GM11168 (cell line): Measurements from ENCODE around the gene PCDHB14.
"Not testable (repeated sequence)": the region's sequence is repeated elsewhere in the genome, so short reads cannot be mapped to it uniquely, and the experiment has no call there.

Experiments
- in situ Hi-C: fragments of 300-500 bp; cut with MboI; formaldehyde crosslinking; loops from one replicate; pipeline ENCODE4 v1.12.0; 2022; ENCODE audit warnings: low sequenced_read_pairs; ENCODE audit not compliant: unreplicated experiment

PCDHB14 gene

DNA sequence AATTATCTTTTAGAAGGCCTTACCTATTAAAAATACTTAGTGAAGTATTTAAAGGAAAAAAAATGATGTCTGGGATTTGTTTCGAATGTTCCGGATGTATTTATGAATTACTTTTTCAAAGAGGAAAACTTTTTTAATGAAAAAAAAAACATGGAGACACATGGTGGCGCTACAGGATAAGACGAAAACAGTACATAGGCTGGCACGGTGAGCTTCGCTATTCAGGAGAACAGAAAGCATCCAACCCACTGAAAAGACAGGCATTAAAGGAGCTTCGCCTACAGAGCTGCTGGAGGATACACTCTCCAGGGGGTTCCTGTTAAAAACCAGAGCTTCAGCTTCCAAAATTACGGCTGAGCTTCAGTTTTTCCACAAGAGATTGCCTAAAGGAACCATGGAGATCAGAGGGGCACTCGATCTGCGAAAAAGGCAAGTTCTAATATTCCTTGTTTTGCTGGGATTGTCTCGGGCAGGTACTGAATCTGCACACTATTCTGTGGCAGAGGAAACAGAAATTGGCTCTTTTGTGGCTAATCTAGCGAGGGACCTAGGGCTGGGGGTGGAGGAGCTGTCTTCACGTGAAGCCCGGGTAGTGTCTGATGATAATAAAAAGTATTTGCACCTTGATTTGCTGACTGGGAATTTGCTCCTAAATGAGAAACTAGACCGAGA lies at the start of gene PCDHB14:
TSS of gene PCDHB14 (plus strand) at position 232 of the 672 bp plus-strand sequence. CDS start at position 395, 163 bp downstream.
- in situ Hi-C loops, result no loop called here

DNA sequence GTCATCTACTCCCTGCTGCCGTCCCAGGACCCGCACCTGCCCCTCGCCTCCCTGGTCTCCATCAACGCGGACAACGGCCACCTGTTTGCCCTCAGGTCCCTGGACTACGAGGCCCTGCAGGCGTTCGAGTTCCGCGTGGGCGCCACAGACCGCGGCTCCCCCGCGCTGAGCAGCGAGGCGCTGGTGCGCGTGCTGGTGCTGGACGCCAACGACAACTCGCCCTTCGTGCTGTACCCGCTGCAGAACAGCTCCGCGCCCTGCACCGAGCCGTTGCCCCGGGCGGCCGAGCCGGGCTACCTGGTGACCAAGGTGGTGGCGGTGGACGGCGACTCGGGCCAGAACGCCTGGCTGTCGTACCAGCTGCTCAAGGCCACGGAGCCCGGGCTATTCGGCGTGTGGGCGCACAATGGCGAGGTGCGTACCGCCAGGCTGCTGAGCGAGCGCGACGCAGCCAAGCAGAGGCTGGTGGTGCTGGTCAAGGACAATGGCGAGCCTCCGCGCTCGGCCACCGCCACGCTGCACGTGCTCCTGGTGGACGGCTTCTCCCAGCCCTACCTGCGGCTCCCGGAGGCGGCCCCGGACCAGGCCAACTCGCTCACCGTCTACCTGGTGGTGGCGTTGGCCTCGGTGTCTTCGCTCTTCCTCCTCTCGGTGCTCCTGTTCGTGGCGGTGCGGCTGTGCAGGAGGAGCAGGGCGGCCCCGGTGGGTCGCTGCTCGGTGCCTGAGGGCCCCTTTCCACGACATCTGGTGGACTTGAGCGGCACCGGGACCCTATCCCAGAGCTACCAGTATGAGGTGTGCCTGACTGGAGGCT lies 48.6 kb upstream of the PCDHB14 start:
- in situ Hi-C loops, result not testable (repeated sequence)

GRCh38 chr5:141175933-141176332 lies 47.2 kb upstream of the PCDHB14 start:
- in situ Hi-C loops, result no loop called here

DNA sequence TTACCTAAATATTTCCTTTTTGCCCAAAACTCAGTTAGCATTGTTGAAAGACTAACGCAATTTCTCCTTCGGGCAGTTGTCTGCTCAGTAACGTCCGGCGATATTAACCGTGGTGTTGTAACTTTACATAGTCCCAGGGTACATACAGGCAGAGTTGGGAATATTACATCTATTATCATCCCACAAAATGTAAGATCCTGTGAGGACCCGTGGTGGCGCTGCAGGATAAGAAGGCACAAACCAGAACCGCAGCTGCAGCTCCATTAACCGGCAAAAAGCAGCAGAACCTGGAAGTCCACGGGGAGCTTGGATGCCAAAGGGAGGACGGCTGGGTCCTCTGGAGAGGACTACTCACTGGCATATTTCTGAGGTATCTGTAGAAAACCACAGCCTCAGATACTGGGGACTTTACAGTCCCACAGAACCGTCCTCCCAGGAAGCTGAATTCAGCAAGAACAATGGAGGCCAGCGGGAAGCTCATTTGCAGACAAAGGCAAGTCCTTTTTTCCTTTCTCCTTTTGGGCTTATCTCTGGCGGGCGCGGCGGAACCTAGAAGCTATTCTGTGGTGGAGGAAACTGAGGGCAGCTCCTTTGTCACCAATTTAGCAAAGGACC lies 45.5 kb upstream of the PCDHB14 start, which contains the start of gene PCDHB8:
TSS of gene PCDHB8 (plus strand) at position 214 of the 615 bp plus-strand sequence. CDS start at position 459, 245 bp downstream.
- in situ Hi-C loops, result not testable (repeated sequence)

DNA sequence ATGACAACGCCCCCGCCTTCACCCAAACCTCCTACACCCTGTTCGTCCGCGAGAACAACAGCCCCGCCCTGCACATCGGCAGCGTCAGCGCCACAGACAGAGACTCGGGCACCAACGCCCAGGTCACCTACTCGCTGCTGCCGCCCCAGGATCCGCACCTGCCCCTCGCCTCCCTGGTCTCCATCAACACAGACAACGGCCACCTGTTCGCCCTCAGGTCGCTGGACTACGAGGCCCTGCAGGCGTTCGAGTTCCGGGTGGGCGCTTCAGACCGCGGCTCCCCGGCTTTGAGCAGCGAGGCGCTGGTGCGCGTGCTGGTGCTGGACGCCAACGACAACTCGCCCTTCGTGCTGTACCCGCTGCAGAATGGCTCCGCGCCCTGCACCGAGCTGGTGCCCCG lies 43.8 kb upstream of the PCDHB14 start:
- in situ Hi-C loops, result not testable (repeated sequence)

DNA sequence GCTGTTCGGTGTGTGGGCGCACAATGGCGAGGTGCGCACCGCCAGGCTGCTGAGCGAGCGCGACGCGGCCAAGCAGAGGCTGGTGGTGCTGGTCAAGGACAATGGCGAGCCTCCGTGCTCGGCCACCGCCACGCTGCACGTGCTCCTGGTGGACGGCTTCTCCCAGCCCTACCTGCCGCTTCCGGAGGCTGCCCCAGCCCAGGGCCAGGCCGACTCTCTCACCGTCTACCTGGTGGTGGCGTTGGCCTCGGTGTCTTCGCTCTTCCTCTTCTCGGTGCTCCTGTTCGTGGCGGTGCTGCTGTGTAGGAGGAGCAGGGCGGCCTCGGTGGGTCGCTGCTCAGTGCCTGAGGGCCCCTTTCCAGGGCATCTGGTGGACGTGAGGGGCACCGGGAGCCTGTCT lies 43.3 kb upstream of the PCDHB14 start:
- in situ Hi-C loops, result not testable (repeated sequence)

DNA sequence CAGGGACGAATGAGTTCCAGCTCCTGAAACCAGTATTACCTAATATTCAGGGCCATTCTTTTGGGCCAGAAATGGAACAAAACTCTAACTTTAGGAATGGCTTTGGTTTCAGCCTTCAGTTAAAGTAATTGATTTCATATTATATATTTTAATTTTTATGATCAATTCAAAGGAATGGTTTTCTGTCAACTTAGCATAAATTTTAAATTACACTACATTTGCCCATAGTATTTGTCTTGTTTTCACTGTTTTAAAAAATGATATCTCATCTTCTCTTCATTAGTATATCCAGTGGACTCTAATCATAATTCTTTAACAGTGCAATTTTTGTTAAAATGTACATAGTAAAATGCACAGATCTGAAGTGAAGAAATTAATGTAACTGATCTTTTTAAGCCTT lies 42.8 kb upstream of the PCDHB14 start:
- in situ Hi-C loops, result no loop called here

GRCh38 chr5:141182248-141182647 lies 40.9 kb upstream of the PCDHB14 start, which contains the start of gene PCDHB16:
TSS of gene PCDHB16 (plus strand) at chr5:141182387. CDS start at chr5:141182560, 173 bp downstream.
- in situ Hi-C loops, result no loop called here

DNA sequence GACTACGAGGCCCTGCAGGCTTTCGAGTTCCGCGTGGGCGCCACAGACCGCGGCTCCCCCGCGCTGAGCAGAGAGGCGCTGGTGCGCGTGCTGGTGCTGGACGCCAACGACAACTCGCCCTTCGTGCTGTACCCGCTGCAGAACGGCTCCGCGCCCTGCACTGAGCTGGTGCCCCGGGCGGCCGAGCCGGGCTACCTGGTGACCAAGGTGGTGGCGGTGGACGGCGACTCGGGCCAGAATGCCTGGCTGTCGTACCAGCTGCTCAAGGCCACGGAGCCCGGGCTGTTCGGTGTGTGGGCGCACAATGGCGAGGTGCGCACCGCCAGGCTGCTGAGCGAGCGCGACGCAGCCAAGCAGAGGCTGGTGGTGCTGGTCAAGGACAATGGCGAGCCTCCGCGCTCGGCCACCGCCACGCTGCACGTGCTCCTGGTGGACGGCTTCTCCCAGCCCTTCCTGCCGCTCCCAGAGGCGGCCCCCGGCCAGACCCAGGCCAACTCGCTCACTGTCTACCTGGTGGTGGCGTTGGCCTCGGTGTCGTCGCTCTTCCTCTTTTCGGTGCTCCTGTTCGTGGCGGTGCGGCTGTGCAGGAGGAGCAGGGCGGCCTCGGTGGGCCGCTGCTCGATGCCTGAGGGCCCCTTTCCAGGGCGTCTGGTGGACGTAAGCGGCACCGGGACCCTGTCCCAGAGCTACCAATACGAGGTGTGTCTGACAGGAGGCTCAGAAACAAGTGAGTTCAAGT lies 38.9 kb upstream of the PCDHB14 start:
- in situ Hi-C loops, result not testable (repeated sequence)

- in situ Hi-C loops, result no loop called here
Observed at GRCh38 chr5:141186897-141187512, 36.1 kb upstream of the PCDHB14 start, which contains the start of gene PCDHB9. TSS of gene PCDHB9 (plus strand) at chr5:141187161. CDS start at chr5:141187319, 158 bp downstream.

- in situ Hi-C loops, result not testable (repeated sequence)
Observed at GRCh38 chr5:141188682-141189081, 34.5 kb upstream of the PCDHB14 start.

GRCh38 chr5:141189131-141189530 lies 34.0 kb upstream of the PCDHB14 start:
- in situ Hi-C loops, result not testable (repeated sequence)

DNA sequence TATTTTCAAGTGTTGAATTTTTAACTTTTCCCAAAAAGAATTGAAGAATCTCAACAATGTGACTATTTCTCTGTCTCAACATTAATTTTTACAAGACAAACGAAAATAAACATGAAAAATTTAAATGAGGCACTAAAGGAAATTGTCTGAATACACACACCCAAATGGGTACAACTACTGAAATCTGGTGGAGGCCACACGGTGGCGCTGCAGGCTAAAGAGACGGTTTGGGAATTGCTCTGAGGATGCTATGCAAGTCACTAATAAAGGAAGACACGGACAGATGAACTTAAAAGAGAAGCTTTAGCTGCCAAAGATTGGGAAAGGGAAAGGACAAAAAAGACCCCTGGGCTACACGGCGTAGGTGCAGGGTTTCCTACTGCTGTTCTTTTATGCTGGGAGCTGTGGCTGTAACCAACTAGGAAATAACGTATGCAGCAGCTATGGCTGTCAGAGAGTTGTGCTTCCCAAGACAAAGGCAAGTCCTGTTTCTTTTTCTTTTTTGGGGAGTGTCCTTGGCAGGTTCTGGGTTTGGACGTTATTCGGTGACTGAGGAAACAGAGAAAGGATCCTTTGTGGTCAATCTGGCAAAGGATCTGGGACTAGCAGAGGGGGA lies 30.9 kb upstream of the PCDHB14 start, which contains the start of gene PCDHB10:
TSS of gene PCDHB10 (plus strand) at position 244 of the 616 bp plus-strand sequence. CDS start at position 444, 200 bp downstream.
- in situ Hi-C loops, result no loop called here

DNA sequence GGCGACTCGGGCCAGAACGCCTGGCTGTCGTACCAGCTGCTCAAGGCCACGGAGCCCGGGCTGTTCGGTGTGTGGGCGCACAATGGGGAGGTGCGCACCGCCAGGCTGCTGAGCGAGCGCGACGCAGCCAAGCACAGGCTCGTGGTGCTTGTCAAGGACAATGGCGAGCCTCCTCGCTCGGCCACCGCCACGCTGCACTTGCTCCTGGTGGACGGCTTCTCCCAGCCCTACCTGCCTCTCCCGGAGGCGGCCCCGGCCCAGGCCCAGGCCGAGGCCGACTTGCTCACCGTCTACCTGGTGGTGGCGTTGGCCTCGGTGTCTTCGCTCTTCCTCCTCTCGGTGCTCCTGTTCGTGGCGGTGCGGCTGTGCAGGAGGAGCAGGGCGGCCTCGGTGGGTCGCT lies 28.8 kb upstream of the PCDHB14 start:
- in situ Hi-C loops, result not testable (repeated sequence)

DNA sequence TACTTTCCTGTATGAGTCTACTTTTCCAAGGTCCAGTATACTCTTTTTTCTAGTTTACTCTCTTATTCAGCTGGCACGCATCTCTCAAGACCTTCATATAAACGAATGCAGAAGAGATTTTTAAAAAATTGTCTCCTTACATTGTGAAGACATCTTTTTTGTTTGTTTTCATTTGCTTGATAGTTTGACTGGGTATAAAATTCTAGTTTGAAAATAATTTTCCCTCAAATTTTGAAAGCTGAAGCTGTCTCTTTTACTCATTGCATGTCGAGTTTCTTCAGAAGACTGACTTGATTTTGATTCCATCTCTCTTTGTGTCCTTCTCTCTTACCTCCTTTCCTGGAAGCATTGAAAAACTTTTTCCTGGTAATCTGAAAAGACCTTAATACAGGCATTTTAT lies 26.8 kb upstream of the PCDHB14 start:
- in situ Hi-C loops, result no loop called here

DNA sequence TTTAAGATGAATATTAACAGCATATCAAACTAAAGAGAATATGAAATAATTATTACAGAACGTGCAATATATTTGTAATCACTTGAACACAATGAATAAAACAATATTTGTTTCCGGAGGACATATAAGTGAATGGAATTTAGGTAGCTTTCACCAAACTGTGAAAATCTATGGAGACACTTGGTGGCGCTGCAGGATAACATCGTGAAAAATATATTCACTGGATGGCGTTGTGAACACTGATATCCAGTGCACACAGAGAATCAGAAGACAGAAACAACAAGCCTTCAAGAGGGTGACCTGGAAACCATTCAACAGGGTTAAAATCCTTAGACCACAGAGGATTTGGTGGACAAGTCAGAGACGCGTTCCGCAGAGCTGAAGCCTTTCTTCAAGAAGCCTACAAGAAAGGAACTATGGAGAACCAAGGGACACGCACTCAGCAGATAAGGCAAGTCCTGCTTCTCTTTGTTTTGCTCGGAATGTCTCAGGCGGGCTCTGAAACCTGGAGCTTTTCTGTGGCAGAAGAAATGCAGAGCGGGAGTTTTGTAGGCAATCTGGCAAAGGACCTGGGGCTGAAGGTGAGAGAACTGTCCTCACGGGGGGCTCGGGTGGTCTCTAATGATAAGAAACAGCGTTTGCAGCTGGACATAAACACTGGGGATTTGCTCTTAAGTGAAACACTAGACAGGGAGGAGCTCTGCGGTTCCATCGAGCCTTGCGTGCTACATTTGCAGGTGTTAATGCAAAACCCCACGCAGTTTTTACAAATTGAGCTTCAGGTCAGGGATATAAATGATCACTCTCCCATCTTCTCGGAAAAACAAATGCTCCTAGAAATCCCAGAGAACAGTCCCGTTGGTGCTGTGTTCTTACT lies 23.5 kb upstream of the PCDHB14 start, which contains the start of gene PCDHB11:
TSS of gene PCDHB11 (plus strand) at position 269 of the 877 bp plus-strand sequence. CDS start at position 417, 148 bp downstream.
- in situ Hi-C loops, result no loop called here

DNA sequence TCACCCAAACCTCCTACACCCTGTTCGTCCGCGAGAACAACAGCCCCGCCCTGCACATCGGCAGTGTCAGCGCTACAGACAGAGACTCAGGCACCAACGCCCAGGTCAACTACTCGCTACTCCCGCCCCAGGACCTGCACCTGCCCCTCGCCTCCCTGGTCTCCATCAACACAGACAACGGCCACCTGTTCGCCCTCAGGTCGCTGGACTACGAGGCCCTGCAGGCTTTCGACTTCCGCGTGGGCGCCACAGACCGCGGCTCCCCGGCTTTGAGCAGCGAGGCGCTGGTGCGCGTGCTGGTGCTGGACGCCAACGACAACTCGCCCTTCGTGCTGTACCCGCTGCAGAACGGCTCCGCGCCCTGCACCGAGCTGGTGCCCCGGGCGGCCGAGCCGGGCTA lies 22.0 kb upstream of the PCDHB14 start:
- in situ Hi-C loops, result not testable (repeated sequence)

DNA sequence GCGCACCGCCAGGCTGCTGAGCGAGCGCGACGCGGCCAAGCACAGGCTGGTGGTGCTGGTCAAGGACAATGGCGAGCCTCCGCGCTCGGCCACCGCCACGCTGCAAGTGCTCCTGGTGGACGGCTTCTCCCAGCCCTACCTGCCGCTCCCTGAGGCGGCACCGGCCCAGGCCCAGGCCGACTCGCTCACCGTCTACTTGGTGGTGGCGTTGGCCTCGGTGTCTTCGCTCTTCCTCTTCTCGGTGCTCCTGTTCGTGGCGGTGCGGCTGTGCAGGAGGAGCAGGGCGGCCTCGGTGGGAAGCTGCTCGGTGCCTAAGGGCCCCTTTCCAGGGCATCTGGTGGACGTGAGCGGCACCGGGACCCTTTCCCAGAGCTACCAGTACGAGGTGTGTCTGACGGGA lies 21.5 kb upstream of the PCDHB14 start:
- in situ Hi-C loops, result not testable (repeated sequence)
